IPS-NIHi7 (cell line): ENCODE results near the gene SLC16A6.
"Not testable (repeated sequence)": the region's sequence is repeated elsewhere in the genome, so short reads cannot be mapped to it uniquely, and the experiment has no call there.

Experiments
- DNase-seq: peaks from one replicate; pipeline ENCODE4 v3.0.0; 2012; ENCODE audit warnings: mixed read lengths; ENCODE audit errors: extremely low spot score

SLC16A6 gene

GRCh38 chr17:68290268-68290954 is 516 bp downstream of the SLC16A6 start:
- peak; percentile 57 for DNase-seq

- DNase-seq, result no peak
Observed at GRCh38 chr17:68289936-68290267, 1.0 kb downstream of the SLC16A6 start.

- no peak for DNase-seq
Observed at GRCh38 chr17:68289473-68289872, 1.5 kb downstream of the SLC16A6 start.

GRCh38 chr17:68288804-68289203 is 2.1 kb downstream of the SLC16A6 start:
- DNase-seq, result no peak

- DNase-seq, result no peak
Observed at GRCh38 chr17:68288375-68288774, 2.6 kb downstream of the SLC16A6 start.

GRCh38 chr17:68281965-68282364 is 9.0 kb downstream of the SLC16A6 start:
- DNase-seq, result not testable (repeated sequence)

- no peak for DNase-seq
Observed at GRCh38 chr17:68277807-68278206, 13.1 kb downstream of the SLC16A6 start.

GRCh38 chr17:68276339-68276738 is 14.6 kb downstream of the SLC16A6 start:
- not testable (repeated sequence) for DNase-seq

GRCh38 chr17:68273722-68274121 is 17.2 kb downstream of the SLC16A6 start:
- no peak for DNase-seq

- DNase-seq, result not testable (repeated sequence)
Observed at GRCh38 chr17:68265833-68266232, 25.1 kb downstream of the SLC16A6 start.

- DNase-seq, result not testable (repeated sequence)
Observed at GRCh38 chr17:68263101-68263681, 27.7 kb downstream of the SLC16A6 start.

- not testable (repeated sequence) for DNase-seq
Observed at GRCh38 chr17:68262467-68262866, 28.5 kb downstream of the SLC16A6 start.

GRCh38 chr17:68260051-68260762 is 30.7 kb downstream of the SLC16A6 start:
- DNase-seq, result no peak

GRCh38 chr17:68259648-68259951 is 31.3 kb downstream of the SLC16A6 start:
- DNase-seq, result not testable (repeated sequence)

GRCh38 chr17:68258890-68259647 is 31.9 kb downstream of the SLC16A6 start:
- DNase-seq, result peak; percentile 22

GRCh38 chr17:68257934-68258333 is 33.0 kb downstream of the SLC16A6 start:
- DNase-seq, result no peak

GRCh38 chr17:68256701-68257100 is 34.2 kb downstream of the SLC16A6 start:
- not testable (repeated sequence) for DNase-seq

GRCh38 chr17:68255731-68256538 is 35.0 kb downstream of the SLC16A6 start:
- no peak for DNase-seq

- no peak for DNase-seq
Observed at GRCh38 chr17:68255151-68255550, 35.8 kb downstream of the SLC16A6 start.

- DNase-seq, result not testable (repeated sequence)
Observed at GRCh38 chr17:68253426-68253825, 37.5 kb downstream of the SLC16A6 start.

- no peak for DNase-seq
Observed at GRCh38 chr17:68249354-68249765, 41.6 kb downstream of the SLC16A6 start.

- DNase-seq, result no peak
Observed at GRCh38 chr17:68248891-68249290, 42.0 kb downstream of the SLC16A6 start.
